ENCODE results near the gene SAC3D1. TPM values are rescaled to one million over a fixed set of nuclear protein-coding genes. Genes with fewer than 3 reads are reported as not detected.

SAC3D1 gene
- total and polyA plus RNA-seq, 2 of the 4 experiments (the other 2 are of a cell fraction): 2.9 to 13.2 TPM

DNA sequence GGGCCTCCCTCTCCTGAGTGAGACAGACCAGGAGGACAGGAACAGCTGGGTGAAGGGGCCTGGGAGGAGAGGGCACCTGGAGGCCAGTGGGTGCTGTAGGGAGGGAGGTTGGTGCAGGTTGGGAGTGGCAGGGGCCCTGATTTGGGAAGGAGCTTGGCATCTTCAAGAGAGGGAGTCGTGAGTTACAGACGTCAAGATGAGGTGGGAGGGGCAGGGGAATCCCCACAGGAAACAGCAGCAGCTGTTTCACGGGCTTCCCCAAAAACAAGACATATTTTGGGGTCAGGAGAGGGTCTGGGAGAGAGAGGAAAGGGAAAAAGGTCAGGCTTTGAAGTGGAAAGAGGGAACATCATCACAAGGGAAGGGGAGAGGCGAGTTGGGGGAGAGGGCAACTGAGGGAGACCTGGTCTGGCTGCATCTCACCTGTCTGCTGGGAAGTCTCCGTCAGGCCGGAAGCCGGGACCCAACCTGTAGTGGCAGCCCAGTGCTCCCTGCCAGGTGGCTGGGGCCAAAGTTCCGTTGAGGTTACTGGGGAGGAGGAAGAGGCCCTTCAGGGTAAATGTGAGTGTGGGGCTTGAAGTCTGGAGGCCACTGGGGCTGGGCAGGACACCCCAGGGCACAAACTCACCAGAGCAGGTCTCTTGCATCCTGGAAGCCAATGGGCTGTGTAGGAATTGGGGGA, 13.0 kb downstream of the SAC3D1 start:
- no peak for ATAC-seq (ENCODE audit: low read depth)
- no peak overlapping the region for H3K9ac ChIP-seq (ENCODE audit: low read depth, low read length)
- no peak overlapping the region for H3K23ac ChIP-seq (ENCODE audit: low read depth, low read length)
- in situ Hi-C loops (cut with MboI; ENCODE audit: low sequenced_read_pairs): no loop called here
- no peak overlapping the region for H4K91ac ChIP-seq (ENCODE audit: insufficient read depth, low read depth, low read length)
- no peak overlapping the region for H2AK5ac ChIP-seq (ENCODE audit: low read depth, low read length)
- TF ChIP-seq MAZ (IDR thresholded peaks at IDR 0.05; ENCODE audit: borderline replicate concordance, low read depth, low read length): no peak
- TF ChIP-seq BHLHE40 (IDR thresholded peaks at IDR 0.05; ENCODE audit: low read depth, low read length): no peak
- no peak for TF ChIP-seq POLR2A (IDR thresholded peaks at IDR 0.05; ENCODE audit: low read depth, low read length)
- no peak for TF ChIP-seq CHD1 (IDR thresholded peaks at IDR 0.05; ENCODE audit: low read depth, low read length)
- no peak for TF ChIP-seq SMC3 (IDR thresholded peaks at IDR 0.05; ENCODE audit: low read depth, low read length)
- TF ChIP-seq MXI1 (IDR thresholded peaks at IDR 0.05; ENCODE audit: borderline replicate concordance, low read depth, low read length): no peak
- no peak for TF ChIP-seq NFE2L2 (IDR thresholded peaks at IDR 0.05; ENCODE audit: low read depth, low read length)
- TF ChIP-seq, protein P1, sequence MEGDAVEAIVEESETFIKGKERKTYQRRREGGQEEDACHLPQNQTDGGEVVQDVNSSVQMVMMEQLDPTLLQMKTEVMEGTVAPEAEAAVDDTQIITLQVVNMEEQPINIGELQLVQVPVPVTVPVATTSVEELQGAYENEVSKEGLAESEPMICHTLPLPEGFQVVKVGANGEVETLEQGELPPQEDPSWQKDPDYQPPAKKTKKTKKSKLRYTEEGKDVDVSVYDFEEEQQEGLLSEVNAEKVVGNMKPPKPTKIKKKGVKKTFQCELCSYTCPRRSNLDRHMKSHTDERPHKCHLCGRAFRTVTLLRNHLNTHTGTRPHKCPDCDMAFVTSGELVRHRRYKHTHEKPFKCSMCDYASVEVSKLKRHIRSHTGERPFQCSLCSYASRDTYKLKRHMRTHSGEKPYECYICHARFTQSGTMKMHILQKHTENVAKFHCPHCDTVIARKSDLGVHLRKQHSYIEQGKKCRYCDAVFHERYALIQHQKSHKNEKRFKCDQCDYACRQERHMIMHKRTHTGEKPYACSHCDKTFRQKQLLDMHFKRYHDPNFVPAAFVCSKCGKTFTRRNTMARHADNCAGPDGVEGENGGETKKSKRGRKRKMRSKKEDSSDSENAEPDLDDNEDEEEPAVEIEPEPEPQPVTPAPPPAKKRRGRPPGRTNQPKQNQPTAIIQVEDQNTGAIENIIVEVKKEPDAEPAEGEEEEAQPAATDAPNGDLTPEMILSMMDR (conservative IDR thresholded peaks at IDR 0.05; ENCODE audit: low read depth, low read length): no peak
- TF ChIP-seq CEBPB (IDR thresholded peaks at IDR 0.05; ENCODE audit: low read depth, low read length): no peak
- no peak for TF ChIP-seq RCOR1 (IDR thresholded peaks at IDR 0.05; ENCODE audit: insufficient replicate concordance, low read length)
- TF ChIP-seq, protein P2, sequence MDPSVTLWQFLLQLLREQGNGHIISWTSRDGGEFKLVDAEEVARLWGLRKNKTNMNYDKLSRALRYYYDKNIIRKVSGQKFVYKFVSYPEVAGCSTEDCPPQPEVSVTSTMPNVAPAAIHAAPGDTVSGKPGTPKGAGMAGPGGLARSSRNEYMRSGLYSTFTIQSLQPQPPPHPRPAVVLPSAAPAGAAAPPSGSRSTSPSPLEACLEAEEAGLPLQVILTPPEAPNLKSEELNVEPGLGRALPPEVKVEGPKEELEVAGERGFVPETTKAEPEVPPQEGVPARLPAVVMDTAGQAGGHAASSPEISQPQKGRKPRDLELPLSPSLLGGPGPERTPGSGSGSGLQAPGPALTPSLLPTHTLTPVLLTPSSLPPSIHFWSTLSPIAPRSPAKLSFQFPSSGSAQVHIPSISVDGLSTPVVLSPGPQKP (IDR thresholded peaks at IDR 0.05; ENCODE audit: borderline replicate concordance, low read depth, low read length): no peak
- TF ChIP-seq MAFK (IDR thresholded peaks at IDR 0.05; ENCODE audit: low read depth, low read length): no peak
- CTCF ChIA-PET: no interaction called here
- H3K27ac ChIP-seq (ENCODE audit: insufficient read depth, low read length): no peak overlapping the region
- intact Hi-C loops (cut with micrococcal nuclease): no loop called here
- no peak overlapping the region for H2BK120ac ChIP-seq (ENCODE audit: low read depth, low read length)
- peaks cover 20% of the 10 kb centered on the region; the same call in 1 of the 2 replicates for H3K27me3 ChIP-seq (ENCODE audit: control insufficient read depth, insufficient read depth, low read length)
- H3K4me2 ChIP-seq (ENCODE audit: low read depth, low read length): no peak overlapping the region
- no peaks in the 10 kb centered on the region for H3K9me1 ChIP-seq (ENCODE audit: insufficient read depth, low read length)
- H3K9me3 ChIP-seq (ENCODE audit: control insufficient read depth, insufficient read depth, low read length): no peaks in the 10 kb centered on the region
- WGBS, 2 experiments (ENCODE audit: extremely low coverage in 2 of 2, insufficient read length in 1 of 2): 45% methylated on average over 6 of the region's 8 CpGs; no CpG with 5 or more reads in 1 of the 2 experiments
- H3K36me3 ChIP-seq (ENCODE audit: control insufficient read depth, insufficient read depth, low read length): no peaks in the 10 kb centered on the region
- dilution Hi-C loops (cut with HindIII; ENCODE audit: low sequenced_read_pairs, unreplicated experiment): no loop called here
- no peak overlapping the region for H2BK5ac ChIP-seq (ENCODE audit: low read depth, low read length, poor library complexity, severe bottlenecking)
- H4K8ac ChIP-seq (ENCODE audit: low read depth in 2 of 2, low read length in 2 of 2): no peak overlapping the region
- no peaks in the 10 kb centered on the region for H3K79me1 ChIP-seq (ENCODE audit: low read depth in 1 of 2, low read length in 2 of 2)
- POLR2A ChIA-PET (ENCODE audit: unreplicated experiment): no interaction called here
- H2AK9ac ChIP-seq (replicated peaks; ENCODE audit: low read depth, low read length, poor library complexity): no peak overlapping the region
- H3K4me1 ChIP-seq (ENCODE audit: control insufficient read depth, insufficient read depth, low read length): no peaks in the 10 kb centered on the region
- no peak overlapping the region for H3K18ac ChIP-seq (ENCODE audit: low read depth, low read length)
- H3K14ac ChIP-seq (replicated peaks; ENCODE audit: low read depth, low read length): no peak overlapping the region
- H4K5ac ChIP-seq (ENCODE audit: low read depth, low read length): no peak overlapping the region
- peak overlapping the region; percentile 14 for H2AFZ ChIP-seq (replicated peaks; ENCODE audit: low read length, poor library complexity)
- no TSS peak for BruUV-seq (replicated peaks)
- H2BK20ac ChIP-seq (ENCODE audit: low read depth, low read length): no peak overlapping the region
- H2BK15ac ChIP-seq (ENCODE audit: low read depth, low read length): no peak overlapping the region
- H4K20me1 ChIP-seq (ENCODE audit: insufficient read depth, low read length): no peaks in the 10 kb centered on the region
- no peak overlapping the region for H3K4me3 ChIP-seq (ENCODE audit: insufficient read depth, low read depth, low read length)
- no peak overlapping the region for H3K4ac ChIP-seq (ENCODE audit: low read depth, low read length)
- DNase-seq: no peak
- H3K56ac ChIP-seq (ENCODE audit: extremely low read depth, insufficient read depth, low read length): no peak overlapping the region
